GM10266 (cell line): ENCODE measurements around the gene GON4L.
A peak's percentile ranks its signal among the peaks of the same experiment; 100 is the strongest.
"Not testable (repeated sequence)": the region's sequence is repeated elsewhere in the genome, so short reads cannot be mapped to it uniquely, and the experiment has no call there.

Experiments used
- DNase-seq: peaks from one replicate; pipeline ENCODE4 v3.0.0; 2012; ENCODE audit errors: extremely low spot score
- CTCF ChIP-seq: IDR thresholded peaks from 2 replicates; pipeline ENCODE4 v1.5.1; 2012; ENCODE audit warnings: mild to moderate bottlenecking, low read depth; ENCODE audit not compliant: control insufficient read depth, insufficient read depth; ENCODE audit errors: missing control alignments

GON4L gene

GRCh38 chr1:155761736-155762405 lies 95.1 kb downstream of the GON4L start:
- TF ChIP-seq CTCF = no peak
- DNase-seq = no peak

GRCh38 chr1:155760751-155761475 lies 96.1 kb downstream of the GON4L start:
- no peak for DNase-seq
- TF ChIP-seq CTCF = no peak

- TF ChIP-seq CTCF = no peak
- DNase-seq = no peak
Observed at GRCh38 chr1:155759966-155760630, 96.9 kb downstream of the GON4L start.

GRCh38 chr1:155759017-155759416 lies 98.0 kb downstream of the GON4L start:
- DNase-seq = not testable (repeated sequence)

- DNase-seq = not testable (repeated sequence)
Observed at GRCh38 chr1:155748141-155748540, 108.9 kb downstream of the GON4L start.

- not testable (repeated sequence) for DNase-seq
Observed at GRCh38 chr1:155747586-155747985, 109.4 kb downstream of the GON4L start.

GRCh38 chr1:155745284-155746228 lies 111.5 kb downstream of the GON4L start:
- peak; percentile 85 for DNase-seq
- peak; percentile 17 for TF ChIP-seq CTCF

- no peak for TF ChIP-seq CTCF
- no peak for DNase-seq
Observed at GRCh38 chr1:155744711-155745283, 112.2 kb downstream of the GON4L start.
